HepG2 (cell line): ENCODE data around the gene EPHA4. TPM values are rescaled to one million over a fixed set of nuclear protein-coding genes. Genes with fewer than 3 reads are reported as not detected.

Experiments used
- ATAC-seq: fragments of 200-7000 bp; cut with Tn5 transposase; 3 replicates; pipeline ENCODE4 v1.9.1; 2020; ENCODE audit warnings: mild to moderate bottlenecking, moderate library complexity
- BruUV-seq: library from RNA; stranded (reverse); fragments of 400-500 nt; replicated peaks from 2 replicates; lab custom pipeline; 2021; lab: Mats Ljungman, UMichigan
- CTCF ChIA-PET: fragments of 300-600 bp; formaldehyde crosslinking; extraction: SDS; loops from one replicate; lab custom pipeline; 2021; ENCODE audit warnings: low total read pairs, inconsistent platforms, low intra/inter-chr PET ratio; lab: Yijun Ruan, JAX
- POLR2A ChIA-PET: fragments of 350-600 bp; sonication (Branson Sonifier 250); formaldehyde crosslinking; loops from one replicate; lab custom pipeline; 2020; ENCODE audit warnings: antibody characterized with exemption, inconsistent platforms; lab: Yijun Ruan, JAX
- DNase-seq: peaks from one replicate; pipeline ENCODE4 v3.0.0-alpha.2; 2015; ENCODE audit warnings: low spot score
- FAIRE-seq: peaks from 3 replicates; lab custom pipeline; 2011; peaks lifted over from hg19 to GRCh38; lab: Jason Lieb, UNC
- H2AFZ ChIP-seq: one replicate; pipeline ENCODE4 v1.6.1; 2011; ENCODE audit warnings: low read length, inconsistent platforms
- H3K27ac ChIP-seq: fragments of 300-600 bp; 3 replicates; pipeline ENCODE4 v1.8.0; 2011; ENCODE audit warnings: mixed run types, mild to moderate bottlenecking, mixed read lengths, low read length, inconsistent platforms; ENCODE audit not compliant: insufficient read depth; ENCODE audit errors: extremely low read length
- H3K27me3 ChIP-seq, 2 experiments: fragments of 200-600 bp in 1 of 2; 2 replicates in 1 of 2; 3 replicates in 1 of 2; pipeline versions ENCODE4 v1.6.0 to v1.8.0; 2011; ENCODE audit warnings: low read length in 2 of 2, mild to moderate bottlenecking in 2 of 2, moderate library complexity in 2 of 2, inconsistent platforms in 1 of 2; ENCODE audit not compliant: insufficient read depth in 2 of 2, control insufficient read depth in 1 of 2
- H3K36me3 ChIP-seq, 2 experiments: fragments of 200-600 bp in 1 of 2; replicated peaks in 1 of 2; 2 replicates in 1 of 2; 3 replicates in 1 of 2; pipeline versions ENCODE4 v1.5.1 to v1.8.0; 2011; ENCODE audit warnings: low read length in 2 of 2, inconsistent platforms in 1 of 2; ENCODE audit not compliant: insufficient read depth in 2 of 2, control insufficient read depth in 1 of 2
- H3K4me1 ChIP-seq: 2 replicates; pipeline ENCODE4 v1.5.1; 2012; ENCODE audit warnings: low read length, inconsistent platforms; ENCODE audit not compliant: insufficient read depth
- H3K4me2 ChIP-seq: 2 replicates; pipeline ENCODE4 v1.6.0; 2011; ENCODE audit warnings: low read depth, low read length, inconsistent platforms
- H3K4me3 ChIP-seq, 3 experiments: fragments of 200-600 bp in 1 of 3; sonication (generic), shearing (Covaris generic) in 1 of 3; replicated peaks in 1 of 3; 2 replicates each; pipeline ENCODE4 v1.5.1; 2011 to 2016; ENCODE audit warnings: low read length in 3 of 3, inconsistent platforms in 2 of 3, low read depth in 2 of 3, mild to moderate bottlenecking in 2 of 3, control low read depth in 1 of 3, mixed read lengths in 1 of 3; ENCODE audit not compliant: insufficient read depth in 1 of 3
- H3K79me2 ChIP-seq: one replicate; pipeline ENCODE4 v1.6.1; 2011; ENCODE audit warnings: low read length, inconsistent platforms; ENCODE audit not compliant: insufficient read depth
- H3K9ac ChIP-seq: 2 replicates; pipeline ENCODE4 v1.6.0; 2011; ENCODE audit warnings: mild to moderate bottlenecking, low read depth, low read length, inconsistent platforms; ENCODE audit not compliant: insufficient read depth
- H3K9me3 ChIP-seq: 2 replicates; pipeline ENCODE4 v1.5.1; 2012; ENCODE audit warnings: mild to moderate bottlenecking, low read length
- H4K20me1 ChIP-seq: 2 replicates; pipeline ENCODE4 v1.6.0; 2011; ENCODE audit warnings: inconsistent platforms, mild to moderate bottlenecking, low read length, moderate library complexity; ENCODE audit not compliant: insufficient read depth
- AKAP8 ChIP-seq: sonication (generic); formaldehyde crosslinking; IDR thresholded peaks from 2 replicates; pipeline ENCODE4 v1.5.1; 2020; ENCODE audit warnings: mild to moderate bottlenecking, missing genetic modification reagents
- CEBPB ChIP-seq: IDR thresholded peaks from 2 replicates; pipeline ENCODE4 v1.6.1; 2011; ENCODE audit warnings: low read depth, low read length, improper control_type of control experiment, borderline replicate concordance
- HMG20A ChIP-seq: IDR thresholded peaks from 2 replicates; pipeline ENCODE4 v1.6.1; 2016; ENCODE audit warnings: borderline replicate concordance
- MAFF ChIP-seq: IDR thresholded peaks from 2 replicates; pipeline ENCODE4 v1.6.1; 2011; ENCODE audit warnings: low read depth, low read length, improper control_type of control experiment
- MAFK ChIP-seq, 2 experiments: IDR thresholded peaks in 1 of 2; conservative IDR thresholded peaks in 1 of 2; 2 replicates each; pipeline ENCODE4 v1.6.1; 2011; ENCODE audit warnings: improper control_type of control experiment in 2 of 2, low read length in 2 of 2
- RXRB ChIP-seq: IDR thresholded peaks from 2 replicates; pipeline ENCODE4 v1.6.1; 2016; ENCODE audit warnings: borderline replicate concordance, missing genetic modification reagents, missing compliant biosample characterization
- ZNF639 ChIP-seq: conservative IDR thresholded peaks from 2 replicates; pipeline ENCODE4 v1.6.1; 2018; ENCODE audit warnings: missing genetic modification reagents
- ZNF691 ChIP-seq: sonication (generic); formaldehyde crosslinking; IDR thresholded peaks from 2 replicates; pipeline ENCODE4 v1.4.0; 2020; ENCODE audit warnings: missing genetic modification reagents, low read depth, mild to moderate bottlenecking, borderline replicate concordance
- WGBS: methylation state at CpG from one replicate; pipeline ENCODE4 v1.1.6; 2017; ENCODE audit warnings: low lambda C conversion rate; 5-methylcytosine and 5-hydroxymethylcytosine counted together
- in situ Hi-C: cut with HindIII; loops from 2 replicates; pipeline ENCODE4 v1.10.0; 2017; ENCODE audit warnings: low pct_unique_long_range_greater_than_20kb; ENCODE audit not compliant: extremely low pct_ligation_motif_present
- intact Hi-C: fragments of 100-400 bp; cut with micrococcal nuclease; formaldehyde crosslinking; loops from one replicate; pipeline ENCODE4 v1.10.0; 2022; ENCODE audit not compliant: unreplicated experiment
- polyA plus RNA-seq, 8 experiments: library from polyadenylated mRNA; depleted of rRNA in 3 of 8; stranded (reverse) in 7 of 8; unstranded in 1 of 8; fragments of >200 nt; fragmentation: Illumina TruSeq in 4 of 8; extraction: Trizol in 4 of 8; gene quantifications; 2 replicates each; pipeline versions ENCODE4 v1.2.1 to v1.2.3, GENCODE V29; 2011 to 2016; ENCODE audit warnings: low read depth in 4 of 8, missing spikeins in 1 of 8, mixed read lengths in 1 of 8; ENCODE audit not compliant: insufficient read depth in 1 of 8
- total RNA-seq, 5 experiments: library from RNA; depleted of rRNA; stranded (reverse); fragments of >200 nt; fragmentation: Illumina TruSeq; extraction: Trizol; gene quantifications; 2 replicates each; pipeline ENCODE4 v1.2.3, GENCODE V29; 2016; ENCODE audit warnings: low read depth in 1 of 5
- TF ChIP-seq, protein P1 (sequence below): sonication (generic); formaldehyde crosslinking; IDR thresholded peaks from 2 replicates; pipeline ENCODE4 v1.9.0; 2021; ENCODE audit warnings: missing genetic modification reagents, borderline replicate concordance
- TF ChIP-seq, protein P2 (sequence below): sonication (generic); formaldehyde crosslinking; IDR thresholded peaks from 2 replicates; pipeline ENCODE4 v1.4.0; 2020; ENCODE audit warnings: missing genetic modification reagents, borderline replicate concordance

EPHA4 gene
- total and polyA plus RNA-seq, 2 of the 13 experiments (the other 11 are each of a cell fraction or from before 2014, with no cell fraction given) = not detected

DNA sequence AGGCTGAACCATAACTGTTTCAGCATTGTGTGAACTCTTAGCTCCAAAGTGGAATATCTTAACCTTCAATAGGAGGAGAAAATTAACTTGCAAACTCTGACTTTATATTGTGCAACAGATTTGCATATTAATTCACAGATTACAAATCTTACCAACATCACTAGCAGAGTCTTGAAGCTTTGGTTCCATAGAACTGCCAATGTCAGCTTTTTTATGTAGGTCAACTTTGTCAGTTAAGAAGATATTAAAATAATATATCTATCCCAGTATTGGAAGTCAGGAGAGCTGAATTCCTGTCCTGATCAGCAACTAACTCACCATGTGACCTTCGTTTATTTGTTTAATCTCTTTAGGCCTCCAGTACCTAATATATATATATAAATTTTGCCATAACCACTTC lies 121.8 kb downstream of the EPHA4 start:
- Histone ChIP-seq H2AFZ (no peak overlapping the region), H3K79me2 (no peaks in the 10 kb centered on the region), H3K36me3 (no peaks in the 10 kb centered on the region), H3K27me3 (peaks cover 0 to 5% of the 10 kb centered on the region in 2 experiments; a peak in 3 of 5 replicates), H3K4me2 (no peak overlapping the region), H3K9ac (no peak overlapping the region), H3K4me3 (no peak overlapping the region), H3K9me3 (no peaks in the 10 kb centered on the region), H4K20me1 (no peaks in the 10 kb centered on the region), H3K27ac (no peak overlapping the region), H3K4me1 (no peaks in the 10 kb centered on the region)
- CTCF ChIA-PET = no interaction called here
- no TSS peak for BruUV-seq
- ATAC-seq = no peak
- 5% methylated on average over 1 of the region's 1 CpG for WGBS
- TF ChIP-seq RXRB (CRISPR knock-in tag) (no peak), MAFK (conservative IDR thresholded peaks at IDR 0.05 in 1 of 2, IDR thresholded peaks at IDR 0.05 in 1 of 2; ENCODE audit: low read length in 2 of 2) (peak; percentile 67 to 80), MAFF (peak; percentile 54; the same call in 1 of the 2 replicates), ZNF639 (CRISPR knock-in tag) (no peak), CEBPB (peak; percentile 35; the same call in 1 of the 2 replicates)
- no peak for DNase-seq
- FAIRE-seq = no peak
- intact Hi-C loops = no loop called here
- in situ Hi-C loops = no loop called here
- POLR2A ChIA-PET = no interaction called here

DNA sequence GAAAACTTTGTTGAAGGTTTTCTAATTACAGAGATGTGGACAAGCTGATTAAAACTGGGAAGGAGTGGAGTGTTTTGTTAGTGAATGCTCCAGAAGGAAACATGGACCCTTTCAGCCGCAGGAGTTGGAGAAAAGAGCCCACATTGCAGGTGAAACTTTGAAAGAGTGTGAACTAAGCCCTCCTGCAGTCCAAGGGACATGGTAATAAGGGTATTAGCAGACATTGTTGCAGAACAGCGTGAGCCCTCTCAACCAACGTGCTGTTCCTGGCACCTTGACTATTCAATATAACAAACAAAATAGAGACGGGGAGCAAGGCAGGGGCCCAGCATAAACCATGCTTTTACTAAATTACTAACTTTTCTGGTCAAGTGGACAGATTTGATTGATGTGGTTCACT lies 122.7 kb downstream of the EPHA4 start:
- 1% methylated on average over 4 of the region's 4 CpGs for WGBS
- H2AFZ ChIP-seq = no peak overlapping the region
- ChIA-PET POLR2A (no interaction called here), CTCF (no interaction called here)
- intact Hi-C loops (no loop called here), in situ Hi-C loops (no loop called here)
- no peak overlapping the region for H3K27ac ChIP-seq
- no peaks in the 10 kb centered on the region for H3K79me2 ChIP-seq
- H3K27me3 ChIP-seq = peaks cover 0 to 3% of the 10 kb centered on the region in 2 experiments; a peak in 2 of 5 replicates
- no peaks in the 10 kb centered on the region for H3K9me3 ChIP-seq
- no peak overlapping the region for H3K9ac ChIP-seq
- no peak overlapping the region for H3K4me3 ChIP-seq
- no peaks in the 10 kb centered on the region for H3K36me3 ChIP-seq
- H4K20me1 ChIP-seq = no peaks in the 10 kb centered on the region
- DNase-seq (no peak), FAIRE-seq (no peak), ATAC-seq (no peak)
- no TSS peak for BruUV-seq
- no peaks in the 10 kb centered on the region for H3K4me1 ChIP-seq
- H3K4me2 ChIP-seq = no peak overlapping the region
- TF ChIP-seq ZNF691 (no peak), HMG20A (CRISPR knock-in tag) (no peak), AKAP8 (CRISPR knock-in tag) (no peak)
- TF ChIP-seq, protein P1, sequence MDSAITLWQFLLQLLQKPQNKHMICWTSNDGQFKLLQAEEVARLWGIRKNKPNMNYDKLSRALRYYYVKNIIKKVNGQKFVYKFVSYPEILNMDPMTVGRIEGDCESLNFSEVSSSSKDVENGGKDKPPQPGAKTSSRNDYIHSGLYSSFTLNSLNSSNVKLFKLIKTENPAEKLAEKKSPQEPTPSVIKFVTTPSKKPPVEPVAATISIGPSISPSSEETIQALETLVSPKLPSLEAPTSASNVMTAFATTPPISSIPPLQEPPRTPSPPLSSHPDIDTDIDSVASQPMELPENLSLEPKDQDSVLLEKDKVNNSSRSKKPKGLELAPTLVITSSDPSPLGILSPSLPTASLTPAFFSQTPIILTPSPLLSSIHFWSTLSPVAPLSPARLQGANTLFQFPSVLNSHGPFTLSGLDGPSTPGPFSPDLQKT = no peak
- TF ChIP-seq, protein P2, sequence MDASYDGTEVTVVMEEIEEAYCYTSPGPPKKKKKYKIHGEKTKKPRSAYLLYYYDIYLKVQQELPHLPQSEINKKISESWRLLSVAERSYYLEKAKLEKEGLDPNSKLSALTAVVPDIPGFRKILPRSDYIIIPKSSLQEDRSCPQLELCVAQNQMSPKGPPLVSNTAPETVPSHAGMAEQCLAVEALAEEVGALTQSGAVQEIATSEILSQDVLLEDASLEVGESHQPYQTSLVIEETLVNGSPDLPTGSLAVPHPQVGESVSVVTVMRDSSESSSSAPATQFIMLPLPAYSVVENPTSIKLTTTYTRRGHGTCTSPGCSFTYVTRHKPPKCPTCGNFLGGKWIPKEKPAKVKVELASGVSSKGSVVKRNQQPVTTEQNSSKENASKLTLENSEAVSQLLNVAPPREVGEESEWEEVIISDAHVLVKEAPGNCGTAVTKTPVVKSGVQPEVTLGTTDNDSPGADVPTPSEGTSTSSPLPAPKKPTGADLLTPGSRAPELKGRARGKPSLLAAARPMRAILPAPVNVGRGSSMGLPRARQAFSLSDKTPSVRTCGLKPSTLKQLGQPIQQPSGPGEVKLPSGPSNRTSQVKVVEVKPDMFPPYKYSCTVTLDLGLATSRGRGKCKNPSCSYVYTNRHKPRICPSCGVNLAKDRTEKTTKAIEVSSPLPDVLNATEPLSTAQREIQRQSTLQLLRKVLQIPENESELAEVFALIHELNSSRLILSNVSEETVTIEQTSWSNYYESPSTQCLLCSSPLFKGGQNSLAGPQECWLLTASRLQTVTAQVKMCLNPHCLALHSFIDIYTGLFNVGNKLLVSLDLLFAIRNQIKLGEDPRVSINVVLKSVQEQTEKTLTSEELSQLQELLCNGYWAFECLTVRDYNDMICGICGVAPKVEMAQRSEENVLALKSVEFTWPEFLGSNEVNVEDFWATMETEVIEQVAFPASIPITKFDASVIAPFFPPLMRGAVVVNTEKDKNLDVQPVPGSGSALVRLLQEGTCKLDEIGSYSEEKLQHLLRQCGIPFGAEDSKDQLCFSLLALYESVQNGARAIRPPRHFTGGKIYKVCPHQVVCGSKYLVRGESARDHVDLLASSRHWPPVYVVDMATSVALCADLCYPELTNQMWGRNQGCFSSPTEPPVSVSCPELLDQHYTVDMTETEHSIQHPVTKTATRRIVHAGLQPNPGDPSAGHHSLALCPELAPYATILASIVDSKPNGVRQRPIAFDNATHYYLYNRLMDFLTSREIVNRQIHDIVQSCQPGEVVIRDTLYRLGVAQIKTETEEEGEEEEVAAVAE = no peak
